SK-N-SH treated with all-trans-retinoic acid at 6 μM for 48 hours (cell line): ENCODE results near the gene AKNA.

Experiments
- ARNTL ChIP-seq: fragments of 450-650 bp; formaldehyde crosslinking; IDR thresholded peaks from 2 replicates; pipeline ENCODE4 v1.5.0; 2020; ENCODE audit warnings: low read depth, mild to moderate bottlenecking, moderate library complexity, borderline replicate concordance
- GLIS3 ChIP-seq: fragments of 250-450 bp; sonication (Bioruptor Pico); IDR thresholded peaks from 2 replicates; pipeline ENCODE4 v1.5.0; 2020; ENCODE audit warnings: mild to moderate bottlenecking, moderate library complexity
- RARB ChIP-seq: fragments of 250-450 bp; sonication (Bioruptor Pico); IDR thresholded peaks from 2 replicates; pipeline ENCODE4 v1.8.0; 2021; ENCODE audit warnings: mild to moderate bottlenecking, moderate library complexity
- TCF4 ChIP-seq: fragments of 250-450 bp; sonication (Bioruptor Pico); IDR thresholded peaks from 2 replicates; pipeline ENCODE4 v1.8.0; 2021; ENCODE audit warnings: mild to moderate bottlenecking, moderate library complexity, borderline replicate concordance
- ZC3H10 ChIP-seq: fragments of 250-450 bp; sonication (Bioruptor Pico); IDR thresholded peaks from 2 replicates; pipeline ENCODE4 v1.5.1; 2021; ENCODE audit warnings: mild to moderate bottlenecking, moderate library complexity
- ZFP30 ChIP-seq: fragments of 450-650 bp; formaldehyde crosslinking; IDR thresholded peaks from 2 replicates; pipeline ENCODE4 v1.5.0; 2022; ENCODE audit warnings: mild to moderate bottlenecking, moderate library complexity
- ZNF70 ChIP-seq: fragments of 450-650 bp; formaldehyde crosslinking; IDR thresholded peaks from 2 replicates; pipeline ENCODE4 v1.5.0; 2020; ENCODE audit warnings: mild to moderate bottlenecking, moderate library complexity
- TF ChIP-seq, protein P1 (sequence below): fragments of 250-450 bp; sonication (Bioruptor Pico); IDR thresholded peaks from 2 replicates; pipeline ENCODE4 v1.8.0; 2021; ENCODE audit warnings: low read depth, mild to moderate bottlenecking, moderate library complexity, borderline replicate concordance

DNA sequence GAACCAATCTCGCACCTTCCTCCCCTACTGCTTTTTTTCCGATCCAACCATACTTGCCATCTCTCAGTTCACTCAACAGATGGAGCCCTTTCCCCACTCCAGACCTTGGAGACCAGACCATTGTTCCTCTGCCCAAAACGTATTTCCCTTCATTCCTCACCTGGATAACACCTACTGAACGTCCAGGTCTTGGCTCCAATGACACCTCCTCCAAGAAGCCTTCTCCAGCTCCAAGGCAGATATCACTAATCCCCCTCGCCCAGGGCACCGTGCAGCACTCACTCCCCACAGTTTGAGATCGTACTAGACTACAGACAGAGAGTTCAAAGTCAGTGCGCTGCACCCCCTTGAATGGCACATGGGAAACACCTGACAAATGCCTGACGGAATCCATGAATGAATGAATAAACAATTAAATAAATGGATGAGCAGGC is 47.1 kb upstream of the AKNA start:
- no peak for TF ChIP-seq ZNF70 (CRISPR knock-in tag)
- no peak for TF ChIP-seq ZFP30
- no peak for TF ChIP-seq ZC3H10 (CRISPR knock-in tag)
- TF ChIP-seq RARB, result no peak
- no peak for TF ChIP-seq ARNTL (CRISPR knock-in tag)
- TF ChIP-seq, protein P1, sequence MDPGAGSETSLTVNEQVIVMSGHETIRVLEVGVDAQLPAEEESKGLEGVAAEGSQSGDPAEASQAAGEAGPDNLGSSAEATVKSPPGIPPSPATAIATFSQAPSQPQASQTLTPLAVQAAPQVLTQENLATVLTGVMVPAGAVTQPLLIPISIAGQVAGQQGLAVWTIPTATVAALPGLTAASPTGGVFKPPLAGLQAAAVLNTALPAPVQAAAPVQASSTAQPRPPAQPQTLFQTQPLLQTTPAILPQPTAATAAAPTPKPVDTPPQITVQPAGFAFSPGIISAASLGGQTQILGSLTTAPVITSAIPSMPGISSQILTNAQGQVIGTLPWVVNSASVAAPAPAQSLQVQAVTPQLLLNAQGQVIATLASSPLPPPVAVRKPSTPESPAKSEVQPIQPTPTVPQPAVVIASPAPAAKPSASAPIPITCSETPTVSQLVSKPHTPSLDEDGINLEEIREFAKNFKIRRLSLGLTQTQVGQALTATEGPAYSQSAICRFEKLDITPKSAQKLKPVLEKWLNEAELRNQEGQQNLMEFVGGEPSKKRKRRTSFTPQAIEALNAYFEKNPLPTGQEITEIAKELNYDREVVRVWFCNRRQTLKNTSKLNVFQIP (CRISPR knock-in tag), result no peak
- TF ChIP-seq TCF4 (CRISPR knock-in tag), result no peak
- no peak for TF ChIP-seq GLIS3 (CRISPR knock-in tag)
